Adrenal gland (tissue), 12 donors: Measurements from ENCODE around the gene TRPV2. TPM values are rescaled to one million over a fixed set of nuclear protein-coding genes. Genes with fewer than 3 reads are reported as not detected.
"Not testable (repeated sequence)": the region's sequence is repeated elsewhere in the genome, so short reads cannot be mapped to it uniquely, and the experiment has no call there.

Experiments
- DNase-seq, 7 donors: peaks; one replicate each; pipeline ENCODE4 v3.0.0-alpha.2; 2019 to 2020
- H3K27ac ChIP-seq, 5 donors: fragments of 200-600 bp; sonication (generic) in 4 of 5; 1 replicate in 3 of 5; 2 replicates in 2 of 5; pipeline versions ENCODE4 v1.5.1 to v1.8.0; 2016 to 2020; ENCODE audit warnings: mild to moderate bottlenecking in 1 of 5
- H3K27me3 ChIP-seq: fragments of 200-600 bp; 2 replicates; pipeline ENCODE4 v1.8.0; 2021
- H3K36me3 ChIP-seq, 2 donors: fragments of 200-600 bp; replicated peaks in 1 of 2; 1 replicate in 1 of 2; 2 replicates in 1 of 2; pipeline versions ENCODE4 v1.5.1 to v1.8.0; 2018 to 2022
- H3K4me1 ChIP-seq, 2 donors: fragments of 200-600 bp; replicated peaks in 1 of 2; 1 replicate in 1 of 2; 2 replicates in 1 of 2; pipeline versions ENCODE4 v1.5.1 to v1.8.0; 2018 to 2021
- H3K4me3 ChIP-seq, 4 donors: fragments of 200-600 bp; sonication (generic) in 3 of 4; one replicate each; pipeline ENCODE4 v1.5.1; 2016 to 2018
- H3K9me3 ChIP-seq, 3 donors: fragments of 200-600 bp; sonication (generic) in 1 of 3; replicated peaks in 1 of 3; 1 replicate in 2 of 3; 2 replicates in 1 of 3; pipeline versions ENCODE4 v1.5.1 to v1.8.0; 2016 to 2021
- CTCF ChIP-seq, 6 experiments: fragments of 450-650 bp in 4 of 6; fragments of 200-600 bp in 2 of 6; sonication (generic) in 1 of 6; IDR thresholded peaks; 1 replicate in 5 of 6; 2 replicates in 1 of 6; pipeline versions ENCODE4 v1.5.1 to v1.8.0; 2016 to 2021; ENCODE audit warnings: antibody characterized with exemption in 6 of 6, mild to moderate bottlenecking in 2 of 6, moderate library complexity in 1 of 6
- POLR2A ChIP-seq, 2 donors: fragments of 450-650 bp; IDR thresholded peaks; one replicate each; pipeline ENCODE4 v1.6.1; 2017; ENCODE audit warnings: antibody characterized with exemption in 2 of 2, mild to moderate bottlenecking in 2 of 2, moderate library complexity in 1 of 2
- WGBS, 4 donors: extraction: QIAGEN DNeasy Blood & Tissue Kit in 2 of 4; methylation state at CpG; one replicate each; pipeline versions ENCODE4 v1.1.5 to v1.1.7; 2013 to 2017; 5-methylcytosine and 5-hydroxymethylcytosine counted together
- intact Hi-C, 2 donors: fragments of 100-400 bp; cut with DNase I; formaldehyde crosslinking; loops; one replicate each; pipeline versions ENCODE4 v1.14.1 to v1.15.0; 2022 to 2023
- polyA plus RNA-seq, 3 donors: library from polyadenylated mRNA; stranded (reverse); fragments of 200-250 nt in 2 of 3; fragments of 350-450 nt in 1 of 3; fragmentation: Illumina TruSeq in 1 of 3; extraction: RNeasy Lipid Tissue Mini Kit (QIAGEN cat#74804) in 1 of 3; gene quantifications; one replicate each; pipeline ENCODE4 v1.2.3, GENCODE V29; 2013 to 2014
- total RNA-seq, 9 donors: library from RNA; depleted of rRNA in 4 of 9; stranded (reverse); fragments of >200 nt in 4 of 9; fragments of 120-200 nt in 1 of 9; fragmentation: NEBNext Ultra II Directional in 1 of 9; extraction: Animal tissue kit (Norgen Biotek cat#: 25700) in 1 of 9; gene quantifications; one replicate each; pipeline versions ENCODE4 v1.1.0 to v1.2.4, GENCODE V29; 2013 to 2023
- donor health status: healthy with polysubstance abuse.
- donor health status: Bipolar disorder and iron deficiency.
- donor health status: DM: yes; HTN: yes; CAD: no.
- donor health status: DM: no; HTN: no; CAD: no.
- donor health status: DM: no; HTN: no; CAD: no.
- donor health status: DM: yes; HTN: yes; CAD: no.

TRPV2 gene
- total and polyA plus RNA-seq, 12 donors = 23.3 to 110 (median 50.6) TPM

- H3K27ac ChIP-seq = peak overlapping the region in 2 of 5 donors; percentile 9 to 30
- intact Hi-C loops = no loop called here
Observed at GRCh38 chr17:16384557-16384956, 30.8 kb upstream of the TRPV2 start.

DNA sequence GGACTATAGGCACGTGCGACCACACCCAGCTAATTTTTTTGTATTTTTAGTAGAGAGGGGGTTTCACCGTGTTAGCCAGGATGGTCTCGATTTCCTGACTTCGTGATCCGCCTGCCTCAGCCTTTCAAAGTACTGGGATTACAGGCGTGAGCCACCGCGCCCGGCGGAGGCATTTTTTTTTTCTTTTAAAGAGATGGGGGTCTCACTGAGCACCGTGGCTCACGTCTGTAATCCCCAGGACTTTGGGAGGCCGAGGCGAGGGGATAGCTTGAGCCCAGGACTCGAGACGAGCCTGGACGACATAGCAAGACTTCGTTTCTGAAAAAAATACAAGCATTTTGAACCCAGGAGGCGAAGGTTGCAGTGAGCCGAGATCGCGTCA lies 29.3 kb upstream of the TRPV2 start:
- Histone ChIP-seq H3K4me3 (peak overlapping the region in 1 of 4 donors; percentile 75), H3K36me3 (peaks cover 0 to 25% of the 10 kb centered on the region in 2 donors), H3K4me1 (peaks cover 26 to 28% of the 10 kb centered on the region in 2 donors), H3K27ac (peak overlapping the region in 2 of 5 donors; percentile 32 to 54)
- H3K9me3 ChIP-seq, DNase-seq, intact Hi-C loops, H3K27me3 ChIP-seq: not testable (repeated sequence)
- WGBS, 4 donors = 38 to 61% (median 47%) methylated on average over 23 of the region's 23 CpGs

More at GRCh38 chr17:16384557-16384956, 30.8 kb upstream of the TRPV2 start:
- no peaks in the 10 kb centered on the region for H3K27me3 ChIP-seq
- H3K4me3 ChIP-seq = no peak overlapping the region
- TF ChIP-seq CTCF (IDR thresholded peaks at IDR 0.05) = no peak
- no peak for TF ChIP-seq POLR2A (IDR thresholded peaks at IDR 0.05)
- 71 to 75% (median 74%) methylated on average over 5 of the region's 5 CpGs for WGBS, 4 donors
- no peaks in the 10 kb centered on the region for H3K9me3 ChIP-seq
- peaks cover 26 to 35% of the 10 kb centered on the region in 2 donors for H3K4me1 ChIP-seq
- peaks cover 0 to 25% of the 10 kb centered on the region in 2 donors for H3K36me3 ChIP-seq
- no peak for DNase-seq

- Histone ChIP-seq H3K36me3 (no peaks in the 10 kb centered on the region), H3K27me3 (no peaks in the 10 kb centered on the region), H3K27ac (no peak overlapping the region), H3K4me1 (peaks cover 0 to 4% of the 10 kb centered on the region in 2 donors), H3K9me3 (no peaks in the 10 kb centered on the region), H3K4me3 (no peak overlapping the region)
- intact Hi-C loops = no loop called here
- WGBS, 4 donors = 86 to 96% (median 94%) methylated on average over 9 to 13 of the region's 13 CpGs
- no peak for TF ChIP-seq CTCF (IDR thresholded peaks at IDR 0.05)
- no peak for TF ChIP-seq POLR2A (IDR thresholded peaks at IDR 0.05)
- DNase-seq = peak in 1 of 7 donors; percentile 19
Observed at GRCh38 chr17:16391451-16391850, 23.9 kb upstream of the TRPV2 start.

DNA sequence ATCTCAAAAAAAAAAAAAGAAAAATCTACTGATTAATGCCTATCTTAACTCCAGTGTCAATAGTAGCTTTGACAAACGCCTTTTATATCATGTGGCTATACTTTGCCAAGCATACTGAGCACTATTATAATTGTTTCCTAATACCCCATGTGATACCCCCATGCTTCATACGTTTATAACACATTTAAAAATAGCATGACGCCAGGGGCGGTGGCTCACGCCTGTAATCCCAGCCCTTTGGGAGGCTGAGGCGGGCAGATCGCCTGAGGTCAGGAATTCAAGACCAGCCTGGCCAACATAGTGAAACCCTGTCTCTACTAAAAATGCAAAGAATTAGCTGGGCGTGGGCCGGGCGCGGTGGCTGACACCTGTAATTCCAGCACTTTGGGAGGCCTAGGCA lies 22.9 kb upstream of the TRPV2 start:
- 84 to 93% (median 89%) methylated on average over 8 to 11 of the region's 11 CpGs for WGBS, 4 donors

DNA sequence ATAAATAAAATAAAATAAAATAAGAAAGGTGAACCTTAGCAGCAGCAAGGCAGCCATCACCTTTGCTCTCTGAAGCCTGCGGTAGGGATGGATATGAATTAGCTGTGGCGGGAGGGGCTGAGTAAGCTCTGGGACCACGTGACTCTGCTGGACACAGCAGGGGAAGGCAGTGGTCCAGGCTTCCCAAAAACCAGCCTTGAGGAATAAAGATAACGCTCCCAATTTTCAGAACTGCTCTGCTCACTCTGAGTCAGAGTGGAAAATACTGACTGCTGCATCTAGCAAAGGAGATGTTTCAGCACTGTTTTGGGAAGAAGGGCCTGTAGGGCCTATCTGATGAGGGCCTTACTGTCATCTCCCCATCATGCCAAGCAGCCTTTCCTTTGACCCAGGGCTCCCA lies 19.5 kb upstream of the TRPV2 start:
- H3K27ac ChIP-seq = peak overlapping the region in 4 of 5 donors; percentile 2 to 86 (median 60)
- WGBS, 4 donors = 30 to 51% (median 37%) methylated on average over 4 of the region's 4 CpGs
- H3K4me1 ChIP-seq, intact Hi-C loops, H3K4me3 ChIP-seq, H3K36me3 ChIP-seq, H3K27me3 ChIP-seq, H3K9me3 ChIP-seq: not testable (repeated sequence)
- peak in 5 of 7 donors; percentile 70 to 83 (median 78) for DNase-seq

More for the DNA sequence above, 22.9 kb upstream of the TRPV2 start:
- H3K36me3 ChIP-seq, H3K27me3 ChIP-seq, H3K27ac ChIP-seq, H3K9me3 ChIP-seq, DNase-seq, intact Hi-C loops, H3K4me1 ChIP-seq, H3K4me3 ChIP-seq: not testable (repeated sequence)

GRCh38 chr17:16396693-16397092 lies 18.7 kb upstream of the TRPV2 start:
- H3K4me1 ChIP-seq, H3K36me3 ChIP-seq, intact Hi-C loops, H3K4me3 ChIP-seq, DNase-seq, H3K9me3 ChIP-seq, H3K27me3 ChIP-seq: not testable (repeated sequence)
- H3K27ac ChIP-seq = peak overlapping the region in 2 of 5 donors; percentile 53 to 86
- 71 to 100% (median 79%) methylated on average over 1 to 2 of the region's 2 CpGs for WGBS, 4 donors
